Endothelial cell of umbilical vein (primary cell): ENCODE results near the gene RABL3. TPM values are rescaled to one million over a fixed set of nuclear protein-coding genes. Genes with fewer than 3 reads are reported as not detected.

Experiments
- BruUV-seq: library from RNA; stranded (reverse); fragments of 400-500 nt; replicated peaks from 2 replicates; lab custom pipeline; 2021; lab: Mats Ljungman, UMichigan
- CTCF ChIA-PET: fragments of 300-600, 350-600 bp; sonication (Branson Sonifier 250); formaldehyde crosslinking; loops from one replicate; lab custom pipeline; 2021; ENCODE audit warnings: antibody characterized with exemption, inconsistent platforms; lab: Charles Lee
- POLR2A ChIA-PET: fragments of 300-600, 350-600 bp; sonication (Branson Sonifier 250); formaldehyde crosslinking; loops from one replicate; lab custom pipeline; 2021; ENCODE audit warnings: antibody characterized with exemption, inconsistent platforms; lab: Charles Lee
- DNase-seq: peaks from one replicate; pipeline ENCODE4 v3.0.0-alpha.2; 2011; ENCODE audit warnings: low read depth, low spot score
- FAIRE-seq: peaks from 2 replicates; lab custom pipeline; 2011; peaks lifted over from hg19 to GRCh38; lab: Jason Lieb, UNC
- H2AFZ ChIP-seq: 2 replicates; pipeline ENCODE4 v1.6.0; 2012; ENCODE audit warnings: low read depth, low read length, control low read depth, inconsistent platforms
- H3K27ac ChIP-seq: 2 replicates; pipeline ENCODE4 v1.5.1; 2011; ENCODE audit warnings: low read depth, mild to moderate bottlenecking, control low read depth, low read length, moderate library complexity; ENCODE audit not compliant: insufficient read depth
- H3K27me3 ChIP-seq, 2 experiments: 2 replicates each; pipeline versions ENCODE4 v1.6.0 to v1.6.1; 2011; ENCODE audit warnings: low read length in 2 of 2, mixed read lengths in 1 of 2; ENCODE audit not compliant: control insufficient read depth in 2 of 2, insufficient read depth in 2 of 2
- H3K36me3 ChIP-seq, 2 experiments: 2 replicates in 1 of 2; 3 replicates in 1 of 2; pipeline ENCODE4 v1.5.1; 2011; ENCODE audit warnings: low read length in 2 of 2, mild to moderate bottlenecking in 1 of 2, moderate library complexity in 1 of 2; ENCODE audit not compliant: control insufficient read depth in 2 of 2, insufficient read depth in 2 of 2; ENCODE audit errors: extremely low read depth in 1 of 2
- H3K4me1 ChIP-seq: 3 replicates; pipeline ENCODE4 v1.5.1; 2011; ENCODE audit warnings: mild to moderate bottlenecking, low read length; ENCODE audit not compliant: control insufficient read depth, insufficient read depth; ENCODE audit errors: extremely low read depth
- H3K4me2 ChIP-seq: 2 replicates; pipeline ENCODE4 v1.6.1; 2011; ENCODE audit warnings: low read length, control low read depth, mixed read lengths; ENCODE audit not compliant: insufficient read depth
- H3K4me3 ChIP-seq, 3 experiments: fragments of 200-600 bp in 1 of 3; sonication (generic), shearing (Covaris generic) in 1 of 3; replicated peaks in 1 of 3; 2 replicates each; pipeline ENCODE4 v1.5.1; 2011 to 2016; ENCODE audit warnings: control low read depth in 3 of 3, low read length in 3 of 3, mild to moderate bottlenecking in 2 of 3, inconsistent platforms in 1 of 3, low read depth in 1 of 3, moderate library complexity in 1 of 3; ENCODE audit not compliant: insufficient read depth in 1 of 3
- H3K79me2 ChIP-seq: 2 replicates; pipeline ENCODE4 v1.6.0; 2012; ENCODE audit warnings: low read length, inconsistent platforms; ENCODE audit not compliant: control insufficient read depth, insufficient read depth
- H3K9ac ChIP-seq: replicated peaks from 2 replicates; pipeline ENCODE3; 2011; ENCODE audit warnings: low read length, control low read depth; ENCODE audit not compliant: insufficient read depth; ENCODE audit errors: extremely low read depth
- H3K9me1 ChIP-seq: replicated peaks from 3 replicates; pipeline ENCODE4 v1.6.0; 2011; ENCODE audit warnings: mild to moderate bottlenecking, low read length; ENCODE audit not compliant: control insufficient read depth, insufficient read depth; ENCODE audit errors: extremely low read depth
- H3K9me3 ChIP-seq: replicated peaks from 2 replicates; pipeline ENCODE4 v1.5.1; 2012; ENCODE audit warnings: low read length, inconsistent platforms; ENCODE audit not compliant: control insufficient read depth, insufficient read depth
- H4K20me1 ChIP-seq: replicated peaks from 2 replicates; pipeline ENCODE3; 2011; ENCODE audit warnings: mild to moderate bottlenecking, low read length; ENCODE audit not compliant: control insufficient read depth, insufficient read depth; ENCODE audit errors: extremely low read depth
- CTCF ChIP-seq, 2 donors: IDR thresholded peaks; 1 replicate in 1 of 2; 2 replicates in 1 of 2; pipeline ENCODE4 v1.5.1; 2011; ENCODE audit warnings: low read length in 2 of 2, mild to moderate bottlenecking in 2 of 2, moderate library complexity in 2 of 2, control low read depth in 1 of 2, inconsistent platforms in 1 of 2, low read depth in 1 of 2; ENCODE audit not compliant: insufficient read depth in 1 of 2; ENCODE audit errors: extremely low read depth in 1 of 2
- EZH2 ChIP-seq: IDR thresholded peaks from 2 replicates; pipeline ENCODE4 v1.6.1; 2012; ENCODE audit warnings: borderline replicate concordance, low read depth, mild to moderate bottlenecking, moderate library complexity, low read length, inconsistent platforms; ENCODE audit not compliant: severe bottlenecking
- FOS ChIP-seq: IDR thresholded peaks from 2 replicates; pipeline ENCODE4 v1.6.1; 2011; ENCODE audit warnings: mild to moderate bottlenecking, low read length, moderate library complexity, borderline replicate concordance; ENCODE audit not compliant: insufficient read depth
- GATA2 ChIP-seq: IDR thresholded peaks from 2 replicates; pipeline ENCODE4 v1.7.0; 2011; ENCODE audit warnings: low read depth, mild to moderate bottlenecking, moderate library complexity, mixed read lengths, low read length; ENCODE audit not compliant: insufficient read length, insufficient read depth
- JUN ChIP-seq: IDR thresholded peaks from 2 replicates; pipeline ENCODE4 v1.6.1; 2011; ENCODE audit warnings: borderline replicate concordance, low read depth; ENCODE audit not compliant: insufficient read length, insufficient read depth
- POLR2A ChIP-seq: IDR thresholded peaks from 2 replicates; pipeline ENCODE4 v1.6.1; 2012; ENCODE audit warnings: low read depth, mild to moderate bottlenecking, control low read depth, low read length
- dilution Hi-C: fragments of 300-500 bp; cut with MboI; formaldehyde crosslinking; loops from one replicate; pipeline ENCODE4 v1.15.0; 2019; ENCODE audit warnings: low sequenced_read_pairs; ENCODE audit not compliant: extremely low pct_ligation_motif_present
- intact Hi-C: fragments of 100-400 bp; cut with micrococcal nuclease; formaldehyde crosslinking; loops from one replicate; pipeline ENCODE4 v1.10.0; 2022
- polyA plus RNA-seq, 4 experiments: library from polyadenylated mRNA; depleted of rRNA in 3 of 4; stranded (reverse) in 3 of 4; unstranded in 1 of 4; fragments of >200 nt; gene quantifications; 2 replicates each; pipeline versions ENCODE4 v1.2.1 to v1.2.3, GENCODE V29; 2011 to 2012; ENCODE audit warnings: missing spikeins in 1 of 4
- total RNA-seq: library from RNA; stranded (reverse); gene quantifications from 2 replicates; pipeline ENCODE4 v1.2.3, GENCODE V29; 2021

RABL3 gene
- total and polyA plus RNA-seq, 2 donors (not counting 3 experiments of a cell fraction or from before 2014, with no cell fraction given) = 4.3 to 24.9 TPM

GRCh38 chr3:120743556-120744195 lies 1.4 kb upstream of the RABL3 start:
- FAIRE-seq = no peak
- peak overlapping the region; percentile 64 for H3K27ac ChIP-seq
- TF ChIP-seq FOS = no peak
- no peak for TF ChIP-seq EZH2
- no peak for TF ChIP-seq CTCF (IDR thresholded peaks at IDR 0.05; ENCODE audit: extremely low read depth in 1 of 2, insufficient read depth in 1 of 2, low read depth in 1 of 2, low read length in 2 of 2)
- TF ChIP-seq JUN = no peak
- TF ChIP-seq POLR2A = no peak
- TF ChIP-seq GATA2 = no peak
- H3K79me2 ChIP-seq = peaks cover 48% of the 10 kb centered on the region
- no peaks in the 10 kb centered on the region for H3K9me3 ChIP-seq
- intact Hi-C loops (loop anchor here (2.0 to 5.0 kb wide), 2 partner anchors 116 to 165 kb away; partner anchors contain the start of gene STXBP5L), dilution Hi-C loops (no loop called here)
- POLR2A ChIA-PET = interaction anchor here (1.6 kb wide), 1 partner anchor 148 kb away, joined by 6 read pairs; the partner anchor contains the start of gene NDUFB4
- DNase-seq = no peak
- H3K9ac ChIP-seq = peak overlapping the region; percentile 95
- H3K4me1 ChIP-seq = peaks cover 29% of the 10 kb centered on the region
- peak overlapping the region; percentile 92 for H3K4me2 ChIP-seq
- H3K9me1 ChIP-seq = no peaks in the 10 kb centered on the region
- H2AFZ ChIP-seq = peak overlapping the region; percentile 5
- no peaks in the 10 kb centered on the region for H3K36me3 ChIP-seq
- H3K27me3 ChIP-seq = no peaks in the 10 kb centered on the region
- CTCF ChIA-PET = interaction anchor here (1.4 to 3.6 kb wide), 5 partner anchors 10 to 183 kb away, joined by 3 to 28 read pairs (median 6); no protein-coding TSS in a partner anchor
- H4K20me1 ChIP-seq = no peaks in the 10 kb centered on the region
- BruUV-seq = no TSS peak
- H3K4me3 ChIP-seq = peak overlapping the region; percentile 67 to 96 (median 81)
